NT2/D1 (cell line): ENCODE results near the gene GBF1.

ENCODE experiments used
- DNase-seq: peaks from one replicate; pipeline ENCODE4 v3.0.0-alpha.2; 2011; ENCODE audit warnings: low read depth, low spot score
- H3K27me3 ChIP-seq: 2 replicates; pipeline ENCODE4 v1.6.0; 2011; ENCODE audit warnings: mild to moderate bottlenecking; ENCODE audit not compliant: insufficient read length, insufficient read depth
- H3K36me3 ChIP-seq: 2 replicates; pipeline ENCODE4 v1.6.1; 2011; ENCODE audit warnings: mild to moderate bottlenecking, low read length, mixed read lengths; ENCODE audit not compliant: insufficient read depth, insufficient read length
- H3K4me1 ChIP-seq: 2 replicates; pipeline ENCODE4 v1.5.1; 2011; ENCODE audit not compliant: insufficient read depth, insufficient read length
- H3K4me3 ChIP-seq: 2 replicates; pipeline ENCODE4 v1.5.1; 2011; ENCODE audit warnings: low read depth; ENCODE audit not compliant: insufficient read length
- H3K9ac ChIP-seq: 2 replicates; pipeline ENCODE4 v1.6.0; 2011; ENCODE audit warnings: low read depth; ENCODE audit not compliant: insufficient read length
- H3K9me3 ChIP-seq: 2 replicates; pipeline ENCODE4 v1.5.1; 2011; ENCODE audit warnings: mild to moderate bottlenecking, low read length; ENCODE audit not compliant: insufficient read depth
- SUZ12 ChIP-seq: IDR thresholded peaks from 2 replicates; pipeline ENCODE4 v1.6.1; 2011; ENCODE audit not compliant: insufficient read length, insufficient read depth; ENCODE audit errors: extremely low read depth
- YY1 ChIP-seq: IDR thresholded peaks from 2 replicates; pipeline ENCODE4 v1.6.1; 2011; ENCODE audit not compliant: insufficient read length, insufficient read depth
- ZNF274 ChIP-seq: IDR thresholded peaks from 2 replicates; pipeline ENCODE4 v1.6.1; 2011; ENCODE audit warnings: mild to moderate bottlenecking, low read depth, low read length

Gene GBF1

DNA sequence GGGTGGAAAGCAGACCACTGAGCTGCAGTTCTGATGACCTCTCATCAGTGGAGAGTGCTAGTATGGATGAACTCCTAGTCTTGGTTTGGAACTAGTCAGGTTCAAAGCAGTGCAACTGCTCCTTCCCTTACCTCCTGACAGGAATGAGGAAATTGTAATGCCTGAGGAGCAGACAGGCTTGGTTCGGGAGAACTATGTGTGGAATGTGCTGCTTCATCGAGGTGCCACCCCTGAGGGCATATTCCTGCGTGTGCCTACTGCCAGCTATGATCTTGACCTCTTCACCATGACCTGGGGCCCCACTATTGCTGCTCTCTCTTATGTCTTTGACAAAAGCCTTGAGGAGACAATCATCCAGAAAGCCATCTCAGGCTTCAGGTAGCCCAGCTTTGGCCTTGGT, 122.7 kb downstream of the GBF1 start:
- TF ChIP-seq ZNF274, result no peak
- no peak for TF ChIP-seq YY1
- no peak for TF ChIP-seq SUZ12

DNA sequence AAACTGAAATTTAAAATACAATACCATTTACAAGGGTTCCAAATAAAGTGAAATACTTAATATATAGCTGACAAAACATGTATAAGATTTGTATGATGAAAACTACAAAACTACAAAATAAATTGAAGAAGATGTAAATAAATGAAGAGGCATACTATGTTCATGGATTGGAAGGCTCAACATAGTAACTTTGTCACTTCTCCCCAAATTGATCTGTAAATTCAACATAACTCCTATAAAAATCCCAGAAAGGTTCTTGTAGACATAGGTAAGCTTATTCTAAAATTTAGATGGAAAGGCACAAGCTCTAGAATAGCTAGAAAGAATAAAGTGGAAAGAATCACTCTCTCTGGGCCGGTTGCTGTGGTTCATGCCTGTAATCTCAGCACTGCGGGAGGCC, 126.0 kb downstream of the GBF1 start:
- H3K4me1 ChIP-seq, result no peaks in the 10 kb centered on the region
- no peak overlapping the region for H3K4me3 ChIP-seq
- no peak for TF ChIP-seq SUZ12
- TF ChIP-seq YY1, result no peak
- no peak for TF ChIP-seq ZNF274
- no peak overlapping the region for H3K9ac ChIP-seq
- no peaks in the 10 kb centered on the region for H3K27me3 ChIP-seq
- peaks cover 83% of the 10 kb centered on the region for H3K36me3 ChIP-seq
- H3K9me3 ChIP-seq, result peaks cover 12% of the 10 kb centered on the region
- no peak for DNase-seq

More for the DNA sequence above, 122.7 kb downstream of the GBF1 start:
- H3K9me3 ChIP-seq, result peaks cover 12% of the 10 kb centered on the region
- no peak for DNase-seq
- H3K27me3 ChIP-seq, result no peaks in the 10 kb centered on the region
- no peak overlapping the region for H3K9ac ChIP-seq
- no peak overlapping the region for H3K4me3 ChIP-seq
- H3K36me3 ChIP-seq, result peaks cover 83% of the 10 kb centered on the region
- H3K4me1 ChIP-seq, result no peaks in the 10 kb centered on the region

DNA sequence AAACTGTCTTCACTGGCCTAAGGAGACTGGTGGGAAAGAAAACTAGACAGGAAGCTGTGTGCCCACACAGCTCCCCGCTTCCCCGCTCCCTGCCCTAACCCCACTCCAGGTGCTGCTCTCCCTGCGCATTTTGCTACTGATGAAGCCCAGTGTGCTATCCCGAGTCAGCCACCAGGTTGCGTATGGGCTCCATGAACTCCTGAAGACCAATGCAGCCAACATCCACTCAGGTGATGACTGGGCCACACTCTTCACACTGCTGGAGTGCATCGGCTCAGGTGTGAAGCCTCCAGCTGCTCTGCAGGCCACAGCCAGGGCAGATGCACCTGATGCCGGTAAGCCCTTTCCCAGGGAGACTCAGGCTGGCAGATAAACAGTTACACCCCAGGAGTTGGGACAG, 129.9 kb downstream of the GBF1 start:
- no peaks in the 10 kb centered on the region for H3K27me3 ChIP-seq
- peaks cover 11% of the 10 kb centered on the region for H3K9me3 ChIP-seq
- H3K9ac ChIP-seq, result no peak overlapping the region
- peaks cover 77% of the 10 kb centered on the region for H3K36me3 ChIP-seq
- H3K4me3 ChIP-seq, result no peak overlapping the region
- no peaks in the 10 kb centered on the region for H3K4me1 ChIP-seq
- no peak for TF ChIP-seq ZNF274
- no peak for TF ChIP-seq YY1
- TF ChIP-seq SUZ12, result no peak
- no peak for DNase-seq

DNA sequence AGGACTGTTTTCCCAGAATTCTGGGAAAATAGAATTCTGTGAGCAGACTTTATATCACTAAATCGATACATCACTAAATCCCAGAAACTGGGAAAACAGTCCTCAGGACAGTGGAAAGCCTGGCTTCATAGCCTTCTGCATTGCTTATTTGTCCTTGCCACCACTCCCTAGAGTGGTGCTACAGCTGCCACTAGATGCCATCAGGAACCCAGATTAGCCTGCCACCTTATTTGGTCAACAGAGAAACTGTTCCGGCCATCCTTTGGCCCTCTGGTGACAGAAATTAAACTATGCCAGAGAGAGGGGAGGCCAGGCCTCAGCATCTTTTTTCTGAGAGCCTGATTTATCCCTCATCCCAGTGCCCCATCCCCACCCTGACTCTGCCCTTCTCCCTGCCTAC, 130.5 kb downstream of the GBF1 start:
- Histone ChIP-seq H3K4me3 (no peak overlapping the region), H3K4me1 (no peaks in the 10 kb centered on the region), H3K36me3 (peaks cover 76% of the 10 kb centered on the region), H3K9me3 (peaks cover 5% of the 10 kb centered on the region), H3K9ac (no peak overlapping the region), H3K27me3 (no peaks in the 10 kb centered on the region)
- DNase-seq, result no peak
- no peak for TF ChIP-seq YY1
- no peak for TF ChIP-seq SUZ12
- no peak for TF ChIP-seq ZNF274

DNA sequence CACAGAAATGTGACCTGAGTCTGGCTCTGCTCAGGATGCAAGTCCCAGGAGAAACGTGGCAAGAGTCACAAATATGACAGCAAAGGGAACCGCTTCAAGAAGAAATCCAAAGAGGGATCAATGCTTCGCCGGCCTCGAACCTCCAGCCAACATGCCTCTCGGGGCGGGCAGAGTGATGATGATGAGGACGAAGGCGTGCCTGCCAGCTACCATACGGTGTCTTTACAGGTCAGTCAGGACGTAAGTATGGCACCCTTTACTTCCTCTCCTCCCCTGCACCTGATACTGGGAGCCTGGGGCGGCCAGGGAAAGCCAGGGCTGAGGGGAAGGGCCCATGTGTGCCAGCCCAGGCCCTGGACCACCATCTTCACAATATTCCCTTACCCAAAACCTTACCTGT, 131.6 kb downstream of the GBF1 start:
- no peaks in the 10 kb centered on the region for H3K9me3 ChIP-seq
- no peaks in the 10 kb centered on the region for H3K4me1 ChIP-seq
- peaks cover 72% of the 10 kb centered on the region for H3K36me3 ChIP-seq
- TF ChIP-seq YY1, result no peak
- no peak for TF ChIP-seq ZNF274
- no peak for TF ChIP-seq SUZ12
- no peaks in the 10 kb centered on the region for H3K27me3 ChIP-seq
- no peak for DNase-seq
- H3K9ac ChIP-seq, result no peak overlapping the region
- H3K4me3 ChIP-seq, result no peak overlapping the region

DNA sequence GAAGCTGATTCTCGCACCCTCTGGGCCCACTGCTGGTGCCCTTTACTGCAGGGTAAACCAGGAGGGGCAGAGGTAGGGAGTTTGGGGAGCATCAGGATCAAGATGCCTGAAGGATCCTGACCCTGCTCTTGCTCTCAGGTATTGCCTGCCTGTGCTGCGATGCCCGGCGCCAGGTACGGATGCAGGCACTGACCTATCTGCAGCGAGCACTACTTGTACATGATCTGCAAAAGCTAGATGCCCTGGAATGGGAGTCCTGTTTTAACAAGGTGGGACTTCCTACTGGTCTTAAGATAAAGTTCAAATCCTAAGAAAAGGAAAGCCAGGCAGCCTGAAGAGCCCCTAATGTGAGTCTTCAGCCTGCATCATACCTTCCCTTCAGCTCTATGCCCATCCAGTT, 134.1 kb downstream of the GBF1 start:
- H3K4me3 ChIP-seq, result no peak overlapping the region
- no peak overlapping the region for H3K9ac ChIP-seq
- no peak for DNase-seq
- peaks cover 69% of the 10 kb centered on the region for H3K36me3 ChIP-seq
- TF ChIP-seq ZNF274 (no peak), YY1 (no peak), SUZ12 (no peak)
- H3K4me1 ChIP-seq, result no peaks in the 10 kb centered on the region
- H3K27me3 ChIP-seq, result no peaks in the 10 kb centered on the region
- no peaks in the 10 kb centered on the region for H3K9me3 ChIP-seq

DNA sequence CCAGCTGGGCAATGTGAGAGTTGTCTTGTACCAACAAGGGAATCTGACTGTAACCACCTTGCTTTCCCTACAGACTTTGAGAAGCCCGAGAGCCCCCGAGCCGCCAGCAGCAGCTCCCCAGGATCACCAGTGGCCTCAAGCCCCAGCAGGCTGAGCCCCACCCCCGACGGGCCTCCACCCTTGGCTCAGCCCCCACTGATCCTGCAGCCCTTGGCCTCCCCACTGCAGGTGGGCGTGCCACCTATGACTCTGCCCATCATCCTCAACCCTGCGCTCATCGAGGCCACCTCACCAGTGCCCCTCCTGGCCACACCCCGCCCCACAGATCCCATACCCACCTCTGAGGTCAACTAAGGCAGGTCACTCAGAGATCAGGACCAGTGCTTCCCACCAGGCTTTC, 136.7 kb downstream of the GBF1 start:
- DNase-seq, result no peak
- Histone ChIP-seq H3K4me3 (no peak overlapping the region), H3K4me1 (no peaks in the 10 kb centered on the region), H3K27me3 (no peaks in the 10 kb centered on the region), H3K36me3 (peaks cover 49% of the 10 kb centered on the region), H3K9ac (no peak overlapping the region), H3K9me3 (no peaks in the 10 kb centered on the region)
- TF ChIP-seq SUZ12 (no peak), ZNF274 (no peak), YY1 (no peak)

DNA sequence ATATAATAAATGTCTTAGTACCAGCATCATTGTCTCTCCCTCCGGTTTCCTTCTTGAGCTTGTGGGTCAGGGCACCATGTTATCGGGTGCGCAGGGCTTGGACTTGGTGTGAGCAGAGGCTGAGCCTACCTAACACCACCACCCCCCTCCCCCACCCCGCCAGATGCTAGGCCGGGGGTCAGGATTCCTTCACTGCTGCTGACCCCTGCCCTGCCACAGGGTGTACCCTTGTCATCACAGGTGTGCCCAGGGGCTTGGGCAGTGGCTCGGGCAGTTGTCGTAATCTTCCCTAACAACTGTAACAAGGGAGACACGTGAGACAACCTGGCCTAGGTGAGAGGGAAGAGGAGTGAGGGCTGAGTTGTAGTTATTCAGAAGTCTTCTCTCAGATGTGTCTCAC, 137.5 kb downstream of the GBF1 start:
- Histone ChIP-seq H3K4me1 (no peaks in the 10 kb centered on the region), H3K27me3 (no peaks in the 10 kb centered on the region), H3K4me3 (no peak overlapping the region), H3K9ac (no peak overlapping the region), H3K36me3 (peaks cover 45% of the 10 kb centered on the region), H3K9me3 (no peaks in the 10 kb centered on the region)
- DNase-seq, result no peak
- TF ChIP-seq SUZ12 (no peak), ZNF274 (no peak), YY1 (no peak)
